ENCODE results near the gene DPYD. TPM values are rescaled to one million over a fixed set of nuclear protein-coding genes. Genes with fewer than 3 reads are reported as not detected.

The DPYD gene
- total RNA-seq, 2 experiments from 2014 or later, result 34.4 to 35.9 TPM

DNA sequence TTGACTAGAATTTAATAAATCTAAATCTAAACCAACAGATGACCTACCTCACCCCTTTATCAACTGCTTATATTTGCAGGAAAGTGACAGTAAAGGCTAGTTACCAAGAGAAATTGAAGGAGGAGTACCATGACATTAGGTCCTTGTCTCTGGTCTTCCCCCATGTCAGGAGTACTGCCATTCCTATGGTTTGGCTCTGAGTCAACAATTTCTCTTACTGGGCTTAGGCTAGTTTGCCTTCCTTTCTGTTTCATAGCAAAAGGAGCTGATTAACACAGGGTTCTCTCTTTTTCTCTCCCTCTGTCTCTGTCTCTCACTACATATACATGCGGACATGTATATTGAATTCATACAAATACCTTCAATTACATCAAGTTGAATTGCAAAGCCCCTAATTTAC lies 579.9 kb downstream of the DPYD start:
- H3K9me3 ChIP-seq (ENCODE audit: control insufficient read depth in 1 of 2, insufficient read depth in 1 of 2, low read length in 2 of 2), result no peaks in the 10 kb centered on the region
- no peaks in the 10 kb centered on the region for H3K9me3 Mint-ChIP-seq
- H3K27ac ChIP-seq (ENCODE audit: low read depth in 1 of 2, low read length in 2 of 2), result no peak overlapping the region
- ChIA-PET POLR2A (no interaction called here), CTCF (no interaction called here)
- H3K4me1 Mint-ChIP-seq (ENCODE audit: low read depth), result no peaks in the 10 kb centered on the region
- no peaks in the 10 kb centered on the region for H3K4me1 ChIP-seq (ENCODE audit: insufficient read depth, low read length)
- TF ChIP-seq, protein P1, sequence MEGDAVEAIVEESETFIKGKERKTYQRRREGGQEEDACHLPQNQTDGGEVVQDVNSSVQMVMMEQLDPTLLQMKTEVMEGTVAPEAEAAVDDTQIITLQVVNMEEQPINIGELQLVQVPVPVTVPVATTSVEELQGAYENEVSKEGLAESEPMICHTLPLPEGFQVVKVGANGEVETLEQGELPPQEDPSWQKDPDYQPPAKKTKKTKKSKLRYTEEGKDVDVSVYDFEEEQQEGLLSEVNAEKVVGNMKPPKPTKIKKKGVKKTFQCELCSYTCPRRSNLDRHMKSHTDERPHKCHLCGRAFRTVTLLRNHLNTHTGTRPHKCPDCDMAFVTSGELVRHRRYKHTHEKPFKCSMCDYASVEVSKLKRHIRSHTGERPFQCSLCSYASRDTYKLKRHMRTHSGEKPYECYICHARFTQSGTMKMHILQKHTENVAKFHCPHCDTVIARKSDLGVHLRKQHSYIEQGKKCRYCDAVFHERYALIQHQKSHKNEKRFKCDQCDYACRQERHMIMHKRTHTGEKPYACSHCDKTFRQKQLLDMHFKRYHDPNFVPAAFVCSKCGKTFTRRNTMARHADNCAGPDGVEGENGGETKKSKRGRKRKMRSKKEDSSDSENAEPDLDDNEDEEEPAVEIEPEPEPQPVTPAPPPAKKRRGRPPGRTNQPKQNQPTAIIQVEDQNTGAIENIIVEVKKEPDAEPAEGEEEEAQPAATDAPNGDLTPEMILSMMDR (IDR thresholded peaks at IDR 0.05), result no peak
- peaks cover 4% of the 10 kb centered on the region for H3K36me3 ChIP-seq (ENCODE audit: insufficient read depth, low read length)
- DNase-seq, result no peak
- H3K27me3 ChIP-seq (ENCODE audit: control insufficient read depth in 1 of 2, insufficient read depth in 2 of 2, low read length in 2 of 2), result no peaks in the 10 kb centered on the region
- ATAC-seq (ENCODE audit: poor library complexity), result no peak
- no peak overlapping the region for H3K4me3 Mint-ChIP-seq
- H3K36me3 Mint-ChIP-seq (ENCODE audit: low read depth), result peaks cover 13% of the 10 kb centered on the region
- H3K4me3 ChIP-seq (ENCODE audit: low read length), result no peak overlapping the region
- intact Hi-C loops (cut with DNase I, micrococcal nuclease), result no loop called here
- H3K27ac Mint-ChIP-seq, result no peak overlapping the region
- H3K27me3 Mint-ChIP-seq, result no peaks in the 10 kb centered on the region

GRCh38 chr1:97338347-97338746 lies 582.5 kb downstream of the DPYD start:
- H3K4me3 Mint-ChIP-seq, result no peak overlapping the region
- TF ChIP-seq, protein P1 (IDR thresholded peaks at IDR 0.05), result no peak
- no peak overlapping the region for H3K27ac Mint-ChIP-seq
- H3K36me3 Mint-ChIP-seq (ENCODE audit: low read depth), result peaks cover 13% of the 10 kb centered on the region
- Histone ChIP-seq H3K27ac (ENCODE audit: low read depth in 1 of 2, low read length in 2 of 2) (no peak overlapping the region), H3K36me3 (ENCODE audit: insufficient read depth, low read length) (peaks cover 4% of the 10 kb centered on the region), H3K4me1 (ENCODE audit: insufficient read depth, low read length) (no peaks in the 10 kb centered on the region), H3K9me3 (ENCODE audit: control insufficient read depth in 1 of 2, insufficient read depth in 1 of 2, low read length in 2 of 2) (no peaks in the 10 kb centered on the region), H3K4me3 (ENCODE audit: low read length) (no peak overlapping the region), H3K27me3 (ENCODE audit: control insufficient read depth in 1 of 2, insufficient read depth in 2 of 2, low read length in 2 of 2) (no peaks in the 10 kb centered on the region)
- H3K27me3 Mint-ChIP-seq, result no peaks in the 10 kb centered on the region
- no peaks in the 10 kb centered on the region for H3K4me1 Mint-ChIP-seq (ENCODE audit: low read depth)
- ChIA-PET POLR2A (no interaction called here), CTCF (no interaction called here)
- DNase-seq (no peak), ATAC-seq (ENCODE audit: poor library complexity) (no peak)
- intact Hi-C loops (cut with DNase I, micrococcal nuclease), result no loop called here
- no peaks in the 10 kb centered on the region for H3K9me3 Mint-ChIP-seq

GRCh38 chr1:97337250-97338030 lies 583.4 kb downstream of the DPYD start:
- peaks cover 4% of the 10 kb centered on the region for H3K36me3 ChIP-seq (ENCODE audit: insufficient read depth, low read length)
- CTCF ChIA-PET, result no interaction called here
- no peaks in the 10 kb centered on the region for H3K4me1 ChIP-seq (ENCODE audit: insufficient read depth, low read length)
- H3K27ac ChIP-seq (ENCODE audit: low read depth in 1 of 2, low read length in 2 of 2), result no peak overlapping the region
- no peak for DNase-seq
- Mint-ChIP-seq H3K36me3 (ENCODE audit: low read depth) (peaks cover 7% of the 10 kb centered on the region), H3K9me3 (no peaks in the 10 kb centered on the region), H3K27ac (no peak overlapping the region), H3K4me1 (ENCODE audit: low read depth) (no peaks in the 10 kb centered on the region), H3K27me3 (no peaks in the 10 kb centered on the region), H3K4me3 (no peak overlapping the region)
- no peak overlapping the region for H3K4me3 ChIP-seq (ENCODE audit: low read length)
- POLR2A ChIA-PET, result no interaction called here
- H3K9me3 ChIP-seq (ENCODE audit: control insufficient read depth in 1 of 2, insufficient read depth in 1 of 2, low read length in 2 of 2), result no peaks in the 10 kb centered on the region
- no peak for ATAC-seq (ENCODE audit: poor library complexity)
- intact Hi-C loops (cut with DNase I, micrococcal nuclease), result no loop called here
- TF ChIP-seq, protein P1 (IDR thresholded peaks at IDR 0.05), result no peak
- H3K27me3 ChIP-seq (ENCODE audit: control insufficient read depth in 1 of 2, insufficient read depth in 2 of 2, low read length in 2 of 2), result no peaks in the 10 kb centered on the region

Data from CD4-positive, alpha-beta T cell (primary cell).